C4-2B (cell line): ENCODE data around the gene CEMIP.

ENCODE experiments used
- H3K27ac ChIP-seq: fragments of 450-650 bp; 2 replicates; pipeline ENCODE4 v1.5.1; 2017
- ZFX ChIP-seq: fragments of 450-650 bp; IDR thresholded peaks from 2 replicates; pipeline ENCODE4 v1.6.1; 2017
- TF ChIP-seq, protein P1 (sequence below): fragments of 450-650 bp; conservative IDR thresholded peaks from 2 replicates; pipeline ENCODE4 v1.5.1; 2017; ENCODE audit warnings: mild to moderate bottlenecking

CEMIP gene

DNA sequence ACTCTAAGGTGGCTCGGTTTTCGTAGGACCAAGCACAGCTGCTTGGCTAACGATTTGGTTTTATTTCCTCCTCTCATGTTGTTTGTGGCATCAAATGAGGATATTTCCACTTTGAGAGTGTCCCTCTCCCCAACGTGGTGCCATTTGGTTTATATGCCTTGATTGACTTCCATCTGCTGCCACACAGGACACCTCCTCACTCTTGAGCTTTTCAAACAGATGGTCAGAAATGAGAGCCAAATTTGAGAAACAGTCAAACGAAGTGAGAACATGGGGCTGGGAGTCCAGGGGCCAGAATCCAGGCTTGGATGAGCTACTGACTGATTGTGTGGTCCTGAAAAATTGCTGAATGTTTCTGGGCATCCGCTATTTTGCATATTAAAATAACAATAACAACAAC is 43.5 kb downstream of the CEMIP start:
- TF ChIP-seq, protein P1, sequence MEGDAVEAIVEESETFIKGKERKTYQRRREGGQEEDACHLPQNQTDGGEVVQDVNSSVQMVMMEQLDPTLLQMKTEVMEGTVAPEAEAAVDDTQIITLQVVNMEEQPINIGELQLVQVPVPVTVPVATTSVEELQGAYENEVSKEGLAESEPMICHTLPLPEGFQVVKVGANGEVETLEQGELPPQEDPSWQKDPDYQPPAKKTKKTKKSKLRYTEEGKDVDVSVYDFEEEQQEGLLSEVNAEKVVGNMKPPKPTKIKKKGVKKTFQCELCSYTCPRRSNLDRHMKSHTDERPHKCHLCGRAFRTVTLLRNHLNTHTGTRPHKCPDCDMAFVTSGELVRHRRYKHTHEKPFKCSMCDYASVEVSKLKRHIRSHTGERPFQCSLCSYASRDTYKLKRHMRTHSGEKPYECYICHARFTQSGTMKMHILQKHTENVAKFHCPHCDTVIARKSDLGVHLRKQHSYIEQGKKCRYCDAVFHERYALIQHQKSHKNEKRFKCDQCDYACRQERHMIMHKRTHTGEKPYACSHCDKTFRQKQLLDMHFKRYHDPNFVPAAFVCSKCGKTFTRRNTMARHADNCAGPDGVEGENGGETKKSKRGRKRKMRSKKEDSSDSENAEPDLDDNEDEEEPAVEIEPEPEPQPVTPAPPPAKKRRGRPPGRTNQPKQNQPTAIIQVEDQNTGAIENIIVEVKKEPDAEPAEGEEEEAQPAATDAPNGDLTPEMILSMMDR, result no peak
- TF ChIP-seq ZFX, result no peak
- H3K27ac ChIP-seq, result no peak overlapping the region

DNA sequence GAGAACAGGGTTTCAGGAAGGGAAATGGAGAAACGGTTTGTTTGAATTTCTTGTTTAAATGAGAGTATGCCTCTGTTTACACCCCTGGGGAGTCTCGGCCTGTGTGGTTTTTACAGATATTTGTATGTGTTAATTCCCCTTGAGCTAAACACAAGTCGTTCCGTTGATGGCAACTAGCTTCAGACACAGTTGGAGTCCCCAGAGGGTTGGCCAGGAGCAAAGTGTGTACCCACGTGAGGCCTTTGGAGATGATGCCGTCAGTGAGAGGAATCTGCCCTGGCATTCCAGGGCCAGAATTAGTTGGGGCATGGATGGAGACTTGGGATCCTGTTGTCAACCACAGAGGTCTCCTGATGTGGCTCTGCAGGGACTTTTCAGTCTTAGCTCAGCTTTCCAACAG is 44.0 kb downstream of the CEMIP start:
- H3K27ac ChIP-seq, result no peak overlapping the region
- TF ChIP-seq, protein P1, result no peak
- no peak for TF ChIP-seq ZFX

DNA sequence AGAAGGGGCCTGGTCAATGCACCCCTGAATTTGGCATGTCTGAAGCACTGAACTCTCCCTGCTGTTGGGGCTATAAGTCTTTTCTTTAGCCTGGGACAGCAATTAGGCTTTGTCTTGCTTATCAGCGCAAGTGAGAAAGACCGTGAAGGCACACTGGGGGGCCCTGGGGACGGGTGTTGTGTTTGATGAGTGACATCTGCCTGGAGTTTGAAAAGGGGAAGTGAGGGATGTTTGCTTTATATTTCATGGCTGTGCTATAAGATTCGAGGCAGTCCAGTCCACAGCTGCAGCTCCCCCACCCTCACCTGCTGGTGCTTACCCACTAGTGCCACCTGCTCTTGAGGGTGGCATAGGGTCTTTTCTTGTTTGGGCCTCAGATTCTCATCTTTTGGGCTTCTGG is 44.8 kb downstream of the CEMIP start:
- no peak for TF ChIP-seq ZFX
- TF ChIP-seq, protein P1, result no peak
- no peak overlapping the region for H3K27ac ChIP-seq

DNA sequence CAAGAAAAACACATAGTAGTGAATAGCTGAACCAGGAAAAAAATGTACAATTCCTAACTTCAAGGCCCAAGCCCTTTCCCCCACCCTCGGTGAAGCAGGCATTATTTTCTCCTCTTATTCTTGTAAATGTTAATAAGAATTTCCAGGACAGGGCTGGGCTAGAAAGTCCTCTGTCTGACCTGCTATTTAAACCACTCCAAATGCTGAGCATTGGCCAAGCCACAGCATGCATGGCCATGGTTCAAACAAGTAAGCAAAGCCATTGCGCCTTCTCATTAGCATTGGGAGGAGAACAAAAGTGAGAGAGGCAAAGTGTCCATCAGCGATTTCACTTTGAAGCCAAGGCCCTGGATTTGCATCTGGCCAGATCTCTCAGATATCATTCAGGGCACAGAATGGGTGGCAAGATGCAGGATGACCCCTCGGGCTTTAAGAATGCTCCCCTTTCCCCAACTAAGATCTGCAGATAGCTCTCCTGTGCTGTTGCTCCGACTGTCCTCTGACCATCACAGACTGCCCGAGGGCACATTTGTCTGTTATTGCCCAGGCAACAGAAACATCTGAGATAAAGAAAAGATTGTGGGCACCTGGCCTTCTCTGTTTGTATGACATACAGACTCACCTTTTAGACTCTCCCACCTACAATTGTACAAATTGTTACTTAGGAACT is 46.3 kb downstream of the CEMIP start:
- H3K27ac ChIP-seq, result no peak overlapping the region
- TF ChIP-seq, protein P1, result no peak
- TF ChIP-seq ZFX, result no peak

DNA sequence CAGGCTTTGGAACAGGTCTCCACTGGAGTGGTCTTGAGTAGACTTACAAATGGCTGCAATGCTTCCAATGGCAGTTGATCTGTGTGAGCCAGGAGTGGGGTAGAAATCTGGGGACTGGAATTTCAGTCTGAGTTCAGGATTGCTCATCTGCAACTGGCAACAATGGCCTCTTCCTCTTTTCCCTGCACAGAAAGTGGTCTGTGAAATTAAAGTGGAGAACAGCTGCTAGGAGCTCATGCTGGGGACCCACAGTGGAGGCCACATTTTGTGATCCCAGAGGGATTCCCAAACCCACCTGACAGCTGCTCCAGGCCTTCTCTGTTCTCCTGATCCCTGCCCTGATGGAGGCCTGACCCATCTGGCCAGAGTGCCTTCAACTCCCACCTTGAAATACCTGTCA is 49.6 kb downstream of the CEMIP start:
- H3K27ac ChIP-seq, result no peak overlapping the region
- TF ChIP-seq ZFX, result no peak
- TF ChIP-seq, protein P1, result no peak

DNA sequence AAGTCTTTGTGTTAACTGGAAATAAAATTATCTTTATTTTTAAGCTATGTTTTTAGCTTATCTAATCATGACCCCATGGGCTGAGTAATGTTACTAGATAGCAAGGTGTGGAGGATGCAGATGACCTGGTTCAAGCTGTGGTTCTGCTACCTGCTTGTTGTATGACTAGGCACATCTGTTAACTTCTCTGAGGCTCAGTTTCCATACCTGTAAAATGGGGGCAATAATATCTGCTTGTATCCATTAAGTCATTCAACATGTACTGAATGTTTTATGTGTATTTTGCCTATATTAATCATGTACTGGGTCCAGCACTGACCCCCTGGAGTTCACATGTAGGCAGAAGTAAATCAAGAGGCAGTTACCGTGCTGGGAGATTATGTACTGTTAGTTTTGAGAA is 51.5 kb downstream of the CEMIP start:
- no peak overlapping the region for H3K27ac ChIP-seq
- no peak for TF ChIP-seq ZFX
- TF ChIP-seq, protein P1, result no peak

DNA sequence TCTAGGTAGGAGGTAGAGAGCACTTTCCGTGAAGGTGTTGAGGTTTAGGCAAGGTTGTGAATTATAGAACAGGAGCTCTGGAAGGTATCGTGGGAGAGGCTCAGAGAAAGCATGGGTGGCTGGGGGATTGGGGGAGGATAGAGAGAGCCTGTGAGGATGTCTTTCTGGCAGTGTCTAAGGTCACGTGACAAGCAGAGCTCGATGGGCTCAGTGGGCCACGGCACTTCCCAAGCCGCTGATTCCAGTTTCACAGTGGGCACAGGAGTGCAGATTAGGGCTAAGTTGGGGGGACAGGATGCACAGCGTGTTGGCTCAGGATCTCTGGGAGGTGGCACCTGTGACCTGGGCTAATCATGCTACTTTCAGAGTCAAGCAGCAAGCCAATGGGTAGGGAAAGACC is 52.0 kb downstream of the CEMIP start:
- H3K27ac ChIP-seq, result no peak overlapping the region
- TF ChIP-seq, protein P1, result no peak
